Muscle of arm (tissue), 12 donors: ENCODE results near the gene CLEC1B. TPM values are rescaled to one million over a fixed set of nuclear protein-coding genes. Genes with fewer than 3 reads are reported as not detected.
"Not testable (repeated sequence)": the region's sequence is repeated elsewhere in the genome, so short reads cannot be mapped to it uniquely, and the experiment has no call there.

ENCODE experiments used
- DNase-seq: peaks from one replicate; pipeline ENCODE4 v3.0.0-alpha.2; 2013
- polyA plus RNA-seq, 12 donors: library from polyadenylated mRNA; unstranded; fragments of 120-200 nt; gene quantifications; one replicate each; pipeline ENCODE4 v1.2.1, GENCODE V29; 2013; ENCODE audit not compliant: insufficient read length in 12 of 12

CLEC1B gene
- polyA plus RNA-seq, 12 donors = 0.13 to 0.36 (median 0.31) TPM; not detected in 6

GRCh38 chr12:9975614-9976013 lies 23.3 kb downstream of the CLEC1B start:
- DNase-seq = no peak

GRCh38 chr12:9974731-9975130 lies 24.2 kb downstream of the CLEC1B start:
- DNase-seq = not testable (repeated sequence)

GRCh38 chr12:9973949-9974348 lies 25.0 kb downstream of the CLEC1B start:
- DNase-seq = no peak

- DNase-seq = no peak
These were observed 27.7 kb downstream of the CLEC1B start, which contains the start of gene CLEC12A for GRCh38 chr12:9971181-9971580. CLEC12A (plus strand) TSS chr12:9971409; CDS start chr12:9971597, 188 bp downstream.

GRCh38 chr12:9969673-9970072 lies 29.2 kb downstream of the CLEC1B start:
- no peak for DNase-seq

- DNase-seq = no peak
These were observed 37.0 kb downstream of the CLEC1B start for GRCh38 chr12:9961901-9962300.

- DNase-seq = no peak
These were observed 37.8 kb downstream of the CLEC1B start for GRCh38 chr12:9961106-9961505.

GRCh38 chr12:9960590-9960989 lies 38.3 kb downstream of the CLEC1B start:
- DNase-seq = no peak

- no peak for DNase-seq
These were observed 41.1 kb downstream of the CLEC1B start for GRCh38 chr12:9957834-9958233.

GRCh38 chr12:9952954-9953729 lies 45.8 kb downstream of the CLEC1B start:
- not testable (repeated sequence) for DNase-seq

GRCh38 chr12:9951026-9951675 lies 47.8 kb downstream of the CLEC1B start:
- no peak for DNase-seq

GRCh38 chr12:9948606-9949296 lies 50.2 kb downstream of the CLEC1B start:
- no peak for DNase-seq

GRCh38 chr12:9947674-9948073 lies 51.2 kb downstream of the CLEC1B start:
- no peak for DNase-seq

GRCh38 chr12:9944391-9944790 lies 54.5 kb downstream of the CLEC1B start:
- DNase-seq = no peak

- no peak for DNase-seq
These were observed 55.7 kb downstream of the CLEC1B start for GRCh38 chr12:9943240-9943639.

Other genes starting within 250 kb of the CLEC1B start
- gene CD69, start 238.2 kb downstream of the CLEC1B start, polyA plus RNA-seq = 1 to 10 TPM in 6 of 12 donors, under 1 TPM in 4, not detected in 2; 0.66 to 5.8 (median 1.1) TPM
- gene KLRF1, start 171.6 kb downstream of the CLEC1B start, polyA plus RNA-seq = under 1 TPM in 8 of 12 donors, not detected in 4; 0.14 to 0.85 (median 0.46) TPM
- gene CLEC2B, start 129.8 kb downstream of the CLEC1B start, polyA plus RNA-seq = 1 to 10 TPM in 10 of 12 donors, not detected in 2; 1.3 to 7.2 (median 1.9) TPM
- under 1 TPM in 2 of 12 donors, not detected in 10; 0.25 to 0.47 TPM for gene KLRF2, start 117.6 kb downstream of the CLEC1B start, polyA plus RNA-seq
- 1 to 10 TPM in 2 of 12 donors, not detected in 10; 1.1 to 4.1 TPM for gene CLEC2A, start 66.8 kb downstream of the CLEC1B start, polyA plus RNA-seq
- gene CLEC12A, start 27.7 kb downstream of the CLEC1B start, polyA plus RNA-seq = 1 to 10 TPM in 3 of 12 donors, under 1 TPM in 6, not detected in 3; 0.35 to 1.9 (median 0.61) TPM
- gene CLEC12B, start 11.5 kb upstream of the CLEC1B start, polyA plus RNA-seq = under 1 TPM in 3 of 12 donors, not detected in 9; 0.07 to 0.25 (median 0.14) TPM
- 1 to 10 TPM in 1 of 12 donors, under 1 TPM in 9, not detected in 2; 0.11 to 2.0 (median 0.25) TPM for gene CLEC9A, start 31.6 kb upstream of the CLEC1B start, polyA plus RNA-seq
- gene CLEC1A, start 99.9 kb upstream of the CLEC1B start, polyA plus RNA-seq = 1 to 10 TPM in 10 of 12 donors, not detected in 2; 1.9 to 5.3 (median 3.3) TPM
- gene CLEC7A, start 131.1 kb upstream of the CLEC1B start, polyA plus RNA-seq = 1 to 10 TPM in 9 of 12 donors, under 1 TPM in 2, not detected in 1; 0.77 to 6.1 (median 2.0) TPM
- 1 to 10 TPM in 8 of 12 donors, under 1 TPM in 2, not detected in 2; 0.69 to 2.5 (median 1.2) TPM for gene OLR1, start 173.0 kb upstream of the CLEC1B start, polyA plus RNA-seq
- gene TMEM52B, start 179.9 kb upstream of the CLEC1B start, polyA plus RNA-seq = under 1 TPM in 9 of 12 donors, not detected in 3; 0.04 to 0.96 (median 0.26) TPM
- gene GABARAPL1, start 213.8 kb upstream of the CLEC1B start, polyA plus RNA-seq = 10 to 100 TPM in 11 of 12 donors, not detected in 1; 21.2 to 63.3 (median 25.2) TPM